Stomach (tissue), 4 donors: ENCODE data around the gene EOLA2.

Source experiments
- EP300 ChIP-seq: sonication (generic); formaldehyde crosslinking; IDR thresholded peaks from one replicate; pipeline ENCODE4 v1.6.1; 2017; ENCODE audit warnings: antibody characterized with exemption
- POLR2A ChIP-seq, 4 donors: fragments of 450-650 bp; IDR thresholded peaks; one replicate each; pipeline ENCODE4 v1.6.1; 2016; ENCODE audit warnings: antibody characterized with exemption in 4 of 4, control low read depth in 2 of 4, mild to moderate bottlenecking in 1 of 4, moderate library complexity in 1 of 4
- POLR2AphosphoS5 ChIP-seq, 3 donors: sonication (generic); formaldehyde crosslinking; IDR thresholded peaks; one replicate each; pipeline ENCODE4 v1.6.1; 2016; ENCODE audit warnings: antibody characterized with exemption in 3 of 3
- TF ChIP-seq, protein P1 (sequence below), 7 experiments: fragments of 450-650 bp in 4 of 7; fragments of 200-600 bp in 3 of 7; sonication (generic) in 3 of 7; IDR thresholded peaks; one replicate each; pipeline ENCODE4 v1.5.1; 2016 to 2019; ENCODE audit warnings: antibody characterized with exemption in 7 of 7, control low read depth in 2 of 7, mild to moderate bottlenecking in 1 of 7

DNA sequence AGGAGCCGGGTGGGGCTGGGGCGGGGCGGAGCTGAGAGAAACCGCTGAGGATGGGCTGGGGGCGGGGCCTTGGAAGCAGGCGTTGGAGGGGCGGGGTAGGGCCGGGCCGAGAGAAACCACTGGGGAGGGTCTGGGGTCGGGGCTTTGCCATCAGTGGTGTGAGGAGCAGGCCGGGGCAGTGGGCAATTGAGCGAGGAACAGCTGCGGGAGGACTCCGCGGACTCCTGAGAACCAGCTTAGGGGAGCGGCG is 1.3 kb upstream of the EOLA2 start:
- TF ChIP-seq, protein P1, sequence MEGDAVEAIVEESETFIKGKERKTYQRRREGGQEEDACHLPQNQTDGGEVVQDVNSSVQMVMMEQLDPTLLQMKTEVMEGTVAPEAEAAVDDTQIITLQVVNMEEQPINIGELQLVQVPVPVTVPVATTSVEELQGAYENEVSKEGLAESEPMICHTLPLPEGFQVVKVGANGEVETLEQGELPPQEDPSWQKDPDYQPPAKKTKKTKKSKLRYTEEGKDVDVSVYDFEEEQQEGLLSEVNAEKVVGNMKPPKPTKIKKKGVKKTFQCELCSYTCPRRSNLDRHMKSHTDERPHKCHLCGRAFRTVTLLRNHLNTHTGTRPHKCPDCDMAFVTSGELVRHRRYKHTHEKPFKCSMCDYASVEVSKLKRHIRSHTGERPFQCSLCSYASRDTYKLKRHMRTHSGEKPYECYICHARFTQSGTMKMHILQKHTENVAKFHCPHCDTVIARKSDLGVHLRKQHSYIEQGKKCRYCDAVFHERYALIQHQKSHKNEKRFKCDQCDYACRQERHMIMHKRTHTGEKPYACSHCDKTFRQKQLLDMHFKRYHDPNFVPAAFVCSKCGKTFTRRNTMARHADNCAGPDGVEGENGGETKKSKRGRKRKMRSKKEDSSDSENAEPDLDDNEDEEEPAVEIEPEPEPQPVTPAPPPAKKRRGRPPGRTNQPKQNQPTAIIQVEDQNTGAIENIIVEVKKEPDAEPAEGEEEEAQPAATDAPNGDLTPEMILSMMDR (IDR thresholded peaks at IDR 0.05): no peak
- TF ChIP-seq POLR2A (IDR thresholded peaks at IDR 0.05) (no peak), EP300 (no peak), POLR2AphosphoS5 (IDR thresholded peaks at IDR 0.05) (no peak)
